Trophoblast cell (in vitro differentiated cells and primary cell): Measurements from ENCODE around the gene FANCI.

Experiments used
- DNase-seq, 2 donors: peaks; one replicate each; pipeline ENCODE4 v3.0.0-alpha.2; 2016
- H2AFZ ChIP-seq: 2 replicates; pipeline ENCODE4 v1.6.1; 2013; ENCODE audit warnings: low read length, moderate library complexity, mild to moderate bottlenecking; ENCODE audit not compliant: insufficient read depth, poor library complexity
- H2AK5ac ChIP-seq: 2 replicates; pipeline ENCODE4 v1.6.1; 2013; ENCODE audit warnings: mild to moderate bottlenecking, low read length
- H2BK120ac ChIP-seq: 2 replicates; pipeline ENCODE4 v1.6.1; 2013; ENCODE audit warnings: low read length, mild to moderate bottlenecking, moderate library complexity; ENCODE audit not compliant: insufficient read depth, poor library complexity
- H2BK12ac ChIP-seq: 2 replicates; pipeline ENCODE4 v1.6.1; 2013; ENCODE audit warnings: mild to moderate bottlenecking, low read length, moderate library complexity
- H2BK5ac ChIP-seq: 2 replicates; pipeline ENCODE4 v1.6.1; 2013; ENCODE audit warnings: low read length, low read depth, moderate library complexity, mild to moderate bottlenecking; ENCODE audit not compliant: poor library complexity
- H3K14ac ChIP-seq: 2 replicates; pipeline ENCODE4 v1.6.1; 2013; ENCODE audit warnings: mild to moderate bottlenecking, low read length
- H3K18ac ChIP-seq: 2 replicates; pipeline ENCODE4 v1.6.1; 2013; ENCODE audit warnings: mild to moderate bottlenecking, low read length
- H3K23ac ChIP-seq: 2 replicates; pipeline ENCODE4 v1.6.1; 2013; ENCODE audit warnings: low read length
- H3K27ac ChIP-seq: 2 replicates; pipeline ENCODE4 v1.5.1; 2013; ENCODE audit warnings: low read depth, mild to moderate bottlenecking, inconsistent platforms, low read length, moderate library complexity
- H3K27me3 ChIP-seq: 2 replicates; pipeline ENCODE4 v1.6.1; 2013; ENCODE audit warnings: inconsistent platforms, mild to moderate bottlenecking, low read length, moderate library complexity; ENCODE audit not compliant: insufficient read depth
- H3K36me3 ChIP-seq, 2 experiments: 1 replicate in 1 of 2; 2 replicates in 1 of 2; pipeline ENCODE4 v1.6.1; 2013; ENCODE audit warnings: low read length in 2 of 2, mild to moderate bottlenecking in 2 of 2, moderate library complexity in 1 of 2; ENCODE audit not compliant: insufficient read depth in 2 of 2, control insufficient read depth in 1 of 2
- H3K4ac ChIP-seq: 2 replicates; pipeline ENCODE4 v1.6.1; 2013; ENCODE audit warnings: low read depth, mild to moderate bottlenecking, low read length, moderate library complexity
- H3K4me1 ChIP-seq, 2 experiments: 1 replicate in 1 of 2; 2 replicates in 1 of 2; pipeline ENCODE4 v1.6.1; 2013; ENCODE audit warnings: low read length in 2 of 2, mild to moderate bottlenecking in 2 of 2, moderate library complexity in 1 of 2; ENCODE audit not compliant: insufficient read depth in 2 of 2, control insufficient read depth in 1 of 2
- H3K4me2 ChIP-seq: 2 replicates; pipeline ENCODE4 v1.6.1; 2013; ENCODE audit warnings: inconsistent platforms, mild to moderate bottlenecking, low read length, moderate library complexity
- H3K4me3 ChIP-seq: 2 replicates; pipeline ENCODE4 v1.5.1; 2013; ENCODE audit warnings: mild to moderate bottlenecking, low read depth, low read length, inconsistent platforms
- H3K79me1 ChIP-seq: one replicate; pipeline ENCODE4 v1.6.1; 2013; ENCODE audit warnings: low read length
- H3K79me2 ChIP-seq: 2 replicates; pipeline ENCODE4 v1.6.1; 2013; ENCODE audit warnings: low read length, mild to moderate bottlenecking; ENCODE audit not compliant: control insufficient read depth, insufficient read depth, poor library complexity
- H3K9ac ChIP-seq: 2 replicates; pipeline ENCODE4 v1.6.1; 2013; ENCODE audit warnings: mild to moderate bottlenecking, low read length
- H3K9me3 ChIP-seq: 2 replicates; pipeline ENCODE4 v1.6.1; 2013; ENCODE audit warnings: low read depth, mild to moderate bottlenecking, control low read depth, inconsistent platforms, low read length; ENCODE audit not compliant: insufficient read depth
- H4K12ac ChIP-seq: 2 replicates; pipeline ENCODE4 v1.6.1; 2013; ENCODE audit warnings: low read depth, mild to moderate bottlenecking, low read length, moderate library complexity
- H4K8ac ChIP-seq: 2 replicates; pipeline ENCODE4 v1.6.1; 2013; ENCODE audit warnings: low read depth, mild to moderate bottlenecking, low read length, moderate library complexity
- H4K91ac ChIP-seq: one replicate; pipeline ENCODE4 v1.6.1; 2013; ENCODE audit warnings: low read depth, mild to moderate bottlenecking, low read length, moderate library complexity
- WGBS: extraction: QIAGEN DNeasy Blood & Tissue Kit; methylation state at CpG from one replicate; pipeline ENCODE4 v1.1.7; 2013; ENCODE audit warnings: missing lambda C conversion rate; ENCODE audit not compliant: insufficient read length, insufficient coverage; ENCODE audit errors: extremely low coverage; 5-methylcytosine and 5-hydroxymethylcytosine counted together

FANCI gene

GRCh38 chr15:89346516-89347231 is 102.9 kb downstream of the FANCI start:
- no peak overlapping the region for H3K27ac ChIP-seq
- peaks cover 2% of the 10 kb centered on the region for H3K27me3 ChIP-seq
- H2BK5ac ChIP-seq = no peak overlapping the region
- no peaks in the 10 kb centered on the region for H3K79me1 ChIP-seq
- no peak for DNase-seq
- H3K14ac ChIP-seq = no peak overlapping the region
- H3K4me3 ChIP-seq = no peak overlapping the region
- H2AFZ ChIP-seq = no peak overlapping the region
- no peak overlapping the region for H3K4ac ChIP-seq
- no CpG with 5 or more reads among the region's 10 CpGs for WGBS
- H2BK120ac ChIP-seq = no peak overlapping the region
- no peaks in the 10 kb centered on the region for H3K4me1 ChIP-seq
- H3K36me3 ChIP-seq = no peaks in the 10 kb centered on the region
- H4K8ac ChIP-seq = no peak overlapping the region
- H4K91ac ChIP-seq = no peak overlapping the region
- H3K23ac ChIP-seq = no peak overlapping the region
- H4K12ac ChIP-seq = no peak overlapping the region
- no peaks in the 10 kb centered on the region for H3K9me3 ChIP-seq
- no peak overlapping the region for H2BK12ac ChIP-seq
- H3K18ac ChIP-seq = no peak overlapping the region
- no peak overlapping the region for H2AK5ac ChIP-seq
- no peak overlapping the region for H3K4me2 ChIP-seq
- no peaks in the 10 kb centered on the region for H3K79me2 ChIP-seq
- no peak overlapping the region for H3K9ac ChIP-seq

- H3K4me3 ChIP-seq = no peak overlapping the region
- no peaks in the 10 kb centered on the region for H3K9me3 ChIP-seq
- no peak overlapping the region for H2BK12ac ChIP-seq
- no CpG with 5 or more reads among the region's 5 CpGs for WGBS
- H3K4me2 ChIP-seq = no peak overlapping the region
- H3K36me3 ChIP-seq = no peaks in the 10 kb centered on the region
- no peak overlapping the region for H3K14ac ChIP-seq
- H2BK120ac ChIP-seq = no peak overlapping the region
- H3K23ac ChIP-seq = no peak overlapping the region
- peaks cover 2% of the 10 kb centered on the region for H3K27me3 ChIP-seq
- H3K9ac ChIP-seq = no peak overlapping the region
- no peak overlapping the region for H3K18ac ChIP-seq
- H2BK5ac ChIP-seq = no peak overlapping the region
- no peak overlapping the region for H4K91ac ChIP-seq
- no peak overlapping the region for H4K8ac ChIP-seq
- DNase-seq = no peak
- no peaks in the 10 kb centered on the region for H3K4me1 ChIP-seq
- no peak overlapping the region for H3K4ac ChIP-seq
- no peak overlapping the region for H3K27ac ChIP-seq
- no peak overlapping the region for H2AFZ ChIP-seq
- no peaks in the 10 kb centered on the region for H3K79me1 ChIP-seq
- H4K12ac ChIP-seq = no peak overlapping the region
- no peaks in the 10 kb centered on the region for H3K79me2 ChIP-seq
- H2AK5ac ChIP-seq = no peak overlapping the region
Observed at GRCh38 chr15:89349206-89349558, 105.4 kb downstream of the FANCI start.

- Histone ChIP-seq H2AFZ (no peak overlapping the region), H3K79me1 (no peaks in the 10 kb centered on the region), H4K8ac (no peak overlapping the region), H2BK120ac (no peak overlapping the region), H3K79me2 (no peaks in the 10 kb centered on the region), H4K12ac (no peak overlapping the region), H3K9me3 (no peaks in the 10 kb centered on the region), H2BK12ac (no peak overlapping the region), H3K27ac (no peak overlapping the region), H3K23ac (no peak overlapping the region), H4K91ac (no peak overlapping the region), H3K4me1 (no peaks in the 10 kb centered on the region), H2BK5ac (no peak overlapping the region), H3K18ac (no peak overlapping the region), H3K4ac (no peak overlapping the region), H3K9ac (no peak overlapping the region), H3K27me3 (peaks cover 10% of the 10 kb centered on the region), H2AK5ac (no peak overlapping the region), H3K4me3 (no peak overlapping the region), H3K14ac (no peak overlapping the region), H3K36me3 (no peaks in the 10 kb centered on the region), H3K4me2 (no peak overlapping the region)
- no peak for DNase-seq
- no CpG with 5 or more reads among the region's 4 CpGs for WGBS
Observed at GRCh38 chr15:89352476-89352875, 108.7 kb downstream of the FANCI start.

GRCh38 chr15:89353991-89354390 is 110.2 kb downstream of the FANCI start:
- no CpG with 5 or more reads among the region's 2 CpGs for WGBS
- no peak overlapping the region for H4K8ac ChIP-seq
- DNase-seq = no peak
- H3K4me1 ChIP-seq = no peaks in the 10 kb centered on the region
- no peak overlapping the region for H3K4ac ChIP-seq
- H3K9ac ChIP-seq = no peak overlapping the region
- no peak overlapping the region for H4K91ac ChIP-seq
- no peak overlapping the region for H3K18ac ChIP-seq
- no peak overlapping the region for H4K12ac ChIP-seq
- no peak overlapping the region for H2AFZ ChIP-seq
- H2BK120ac ChIP-seq = no peak overlapping the region
- H3K4me3 ChIP-seq = no peak overlapping the region
- no peak overlapping the region for H2BK5ac ChIP-seq
- H3K9me3 ChIP-seq = no peaks in the 10 kb centered on the region
- no peaks in the 10 kb centered on the region for H3K36me3 ChIP-seq
- no peaks in the 10 kb centered on the region for H3K79me1 ChIP-seq
- H3K14ac ChIP-seq = no peak overlapping the region
- H3K23ac ChIP-seq = no peak overlapping the region
- H3K27me3 ChIP-seq = peaks cover 16% of the 10 kb centered on the region
- H3K79me2 ChIP-seq = no peaks in the 10 kb centered on the region
- H2AK5ac ChIP-seq = no peak overlapping the region
- no peak overlapping the region for H3K27ac ChIP-seq
- no peak overlapping the region for H2BK12ac ChIP-seq
- H3K4me2 ChIP-seq = no peak overlapping the region
